Measurements from ENCODE around the gene C11orf24.
"Not testable (repeated sequence)": the region's sequence is repeated elsewhere in the genome, so short reads cannot be mapped to it uniquely, and the experiment has no call there.

C11orf24 gene

GRCh38 chr11:68308068-68308467, 36.3 kb upstream of the C11orf24 start:
- H3K9ac ChIP-seq (ENCODE audit: low read length) = no peak overlapping the region
- no peaks in the 10 kb centered on the region for H3K27me3 ChIP-seq (ENCODE audit: control insufficient read depth, insufficient read depth, low read length)
- H3K36me3 ChIP-seq (ENCODE audit: control insufficient read depth, insufficient read depth, low read length) = no peaks in the 10 kb centered on the region
- peaks cover 12% of the 10 kb centered on the region for H3K4me1 ChIP-seq (ENCODE audit: control insufficient read depth, insufficient read depth, low read length)
- H3K9me3 ChIP-seq (ENCODE audit: control insufficient read depth, low read length) = no peaks in the 10 kb centered on the region
- H3K4me3 ChIP-seq (ENCODE audit: low read length) = no peak overlapping the region

- Histone ChIP-seq H3K4me1 (ENCODE audit: control insufficient read depth, insufficient read depth, low read length) (peaks cover 16% of the 10 kb centered on the region), H3K27me3 (ENCODE audit: control insufficient read depth, insufficient read depth, low read length) (no peaks in the 10 kb centered on the region), H3K9ac (ENCODE audit: low read length) (no peak overlapping the region), H3K4me3 (ENCODE audit: low read length) (no peak overlapping the region), H3K9me3 (ENCODE audit: control insufficient read depth, low read length) (no peaks in the 10 kb centered on the region), H3K36me3 (ENCODE audit: control insufficient read depth, insufficient read depth, low read length) (no peaks in the 10 kb centered on the region)
These were observed 34.9 kb upstream of the C11orf24 start for GRCh38 chr11:68306636-68307035.

- Histone ChIP-seq H3K4me1 (ENCODE audit: control insufficient read depth, insufficient read depth, low read length) (peaks cover 18% of the 10 kb centered on the region), H3K4me3 (ENCODE audit: low read length) (no peak overlapping the region), H3K36me3 (ENCODE audit: control insufficient read depth, insufficient read depth, low read length) (no peaks in the 10 kb centered on the region), H3K27me3 (ENCODE audit: control insufficient read depth, insufficient read depth, low read length) (no peaks in the 10 kb centered on the region), H3K9ac (ENCODE audit: low read length) (no peak overlapping the region), H3K9me3 (ENCODE audit: control insufficient read depth, low read length) (no peaks in the 10 kb centered on the region)
These were observed 32.4 kb upstream of the C11orf24 start for GRCh38 chr11:68303982-68304780.

- Histone ChIP-seq H3K4me1 (ENCODE audit: control insufficient read depth, insufficient read depth, low read length) (peaks cover 28% of the 10 kb centered on the region), H3K4me3 (ENCODE audit: low read length) (no peak overlapping the region), H3K9ac (ENCODE audit: low read length) (no peak overlapping the region), H3K9me3 (ENCODE audit: control insufficient read depth, low read length) (no peaks in the 10 kb centered on the region), H3K36me3 (ENCODE audit: control insufficient read depth, insufficient read depth, low read length) (no peaks in the 10 kb centered on the region), H3K27me3 (ENCODE audit: control insufficient read depth, insufficient read depth, low read length) (no peaks in the 10 kb centered on the region)
These were observed 31.3 kb upstream of the C11orf24 start for GRCh38 chr11:68303083-68303482.

- Histone ChIP-seq H3K36me3 (ENCODE audit: control insufficient read depth, insufficient read depth, low read length) (no peaks in the 10 kb centered on the region), H3K4me3 (ENCODE audit: low read length) (no peak overlapping the region), H3K9me3 (ENCODE audit: control insufficient read depth, low read length) (no peaks in the 10 kb centered on the region), H3K27me3 (ENCODE audit: control insufficient read depth, insufficient read depth, low read length) (no peaks in the 10 kb centered on the region), H3K9ac (ENCODE audit: low read length) (no peak overlapping the region), H3K4me1 (ENCODE audit: control insufficient read depth, insufficient read depth, low read length) (peaks cover 33% of the 10 kb centered on the region)
These were observed 30.9 kb upstream of the C11orf24 start for GRCh38 chr11:68302670-68303069.

- no peak overlapping the region for H3K9ac ChIP-seq (ENCODE audit: low read length)
- H3K36me3 ChIP-seq (ENCODE audit: control insufficient read depth, insufficient read depth, low read length) = no peaks in the 10 kb centered on the region
- no peak overlapping the region for H3K4me3 ChIP-seq (ENCODE audit: low read length)
- no peaks in the 10 kb centered on the region for H3K27me3 ChIP-seq (ENCODE audit: control insufficient read depth, insufficient read depth, low read length)
- no peaks in the 10 kb centered on the region for H3K9me3 ChIP-seq (ENCODE audit: control insufficient read depth, low read length)
- peaks cover 37% of the 10 kb centered on the region for H3K4me1 ChIP-seq (ENCODE audit: control insufficient read depth, insufficient read depth, low read length)
These were observed 30.5 kb upstream of the C11orf24 start for GRCh38 chr11:68302256-68302655.

GRCh38 chr11:68300076-68300830, 28.5 kb upstream of the C11orf24 start:
- peaks cover 52% of the 10 kb centered on the region for H3K4me1 ChIP-seq (ENCODE audit: control insufficient read depth, insufficient read depth, low read length)
- H3K36me3 ChIP-seq (ENCODE audit: control insufficient read depth, insufficient read depth, low read length) = no peaks in the 10 kb centered on the region
- H3K9ac ChIP-seq (ENCODE audit: low read length) = no peak overlapping the region
- no peaks in the 10 kb centered on the region for H3K9me3 ChIP-seq (ENCODE audit: control insufficient read depth, low read length)
- H3K4me3 ChIP-seq (ENCODE audit: low read length) = no peak overlapping the region
- H3K27me3 ChIP-seq (ENCODE audit: control insufficient read depth, insufficient read depth, low read length) = no peaks in the 10 kb centered on the region

GRCh38 chr11:68299517-68299879, 27.7 kb upstream of the C11orf24 start:
- H3K4me1 ChIP-seq (ENCODE audit: control insufficient read depth, insufficient read depth, low read length) = peaks cover 52% of the 10 kb centered on the region
- not testable (repeated sequence) for H3K27me3 ChIP-seq (ENCODE audit: control insufficient read depth, insufficient read depth, low read length); H3K9ac ChIP-seq (ENCODE audit: low read length); H3K36me3 ChIP-seq (ENCODE audit: control insufficient read depth, insufficient read depth, low read length); H3K9me3 ChIP-seq (ENCODE audit: control insufficient read depth, low read length); H3K4me3 ChIP-seq (ENCODE audit: low read length)

- Histone ChIP-seq H3K4me3 (ENCODE audit: low read length) (peak overlapping the region; percentile 9), H3K27me3 (ENCODE audit: control insufficient read depth, insufficient read depth, low read length) (no peaks in the 10 kb centered on the region), H3K4me1 (ENCODE audit: control insufficient read depth, insufficient read depth, low read length) (peaks cover 52% of the 10 kb centered on the region), H3K36me3 (ENCODE audit: control insufficient read depth, insufficient read depth, low read length) (no peaks in the 10 kb centered on the region), H3K9me3 (ENCODE audit: control insufficient read depth, low read length) (no peaks in the 10 kb centered on the region), H3K9ac (ENCODE audit: low read length) (peak overlapping the region; percentile 83)
These were observed 27.1 kb upstream of the C11orf24 start for GRCh38 chr11:68298659-68299516.

- Histone ChIP-seq H3K9me3 (ENCODE audit: control insufficient read depth, low read length) (no peaks in the 10 kb centered on the region), H3K4me3 (ENCODE audit: low read length) (peak overlapping the region; percentile 9), H3K9ac (ENCODE audit: low read length) (peak overlapping the region; percentile 83), H3K27me3 (ENCODE audit: control insufficient read depth, insufficient read depth, low read length) (no peaks in the 10 kb centered on the region), H3K36me3 (ENCODE audit: control insufficient read depth, insufficient read depth, low read length) (no peaks in the 10 kb centered on the region), H3K4me1 (ENCODE audit: control insufficient read depth, insufficient read depth, low read length) (peaks cover 47% of the 10 kb centered on the region)
These were observed 26.3 kb upstream of the C11orf24 start for GRCh38 chr11:68297812-68298658.

- no peaks in the 10 kb centered on the region for H3K9me3 ChIP-seq (ENCODE audit: control insufficient read depth, low read length)
- H3K27me3 ChIP-seq (ENCODE audit: control insufficient read depth, insufficient read depth, low read length) = no peaks in the 10 kb centered on the region
- no peaks in the 10 kb centered on the region for H3K36me3 ChIP-seq (ENCODE audit: control insufficient read depth, insufficient read depth, low read length)
- no peak overlapping the region for H3K4me3 ChIP-seq (ENCODE audit: low read length)
- peaks cover 42% of the 10 kb centered on the region for H3K4me1 ChIP-seq (ENCODE audit: control insufficient read depth, insufficient read depth, low read length)
- peak overlapping the region; percentile 83 for H3K9ac ChIP-seq (ENCODE audit: low read length)
These were observed 25.7 kb upstream of the C11orf24 start for GRCh38 chr11:68297494-68297811.

Data from mucosa of stomach (tissue), 1 donor.